ENCODE results near the gene YWHAQ. TPM values are rescaled to one million over a fixed set of nuclear protein-coding genes. Genes with fewer than 3 reads are reported as not detected.

Gene YWHAQ
- total RNA-seq (100 to 1,000 TPM; 179 to 273 (median 229) TPM), polyA plus RNA-seq (100 to 1,000 TPM; 179 to 240 (median 201) TPM)

GRCh38 chr2:9630736-9631552 is at the start of gene YWHAQ:
Gene YWHAQ, minus strand, starts transcription at chr2:9630997. Its CDS starts 545 bp downstream, at chr2:9630452.
- peak; percentile 100 for DNase-seq
- peak within 1 kb of the TSS; percentile 95 to 98 (median 98) for H3K27ac ChIP-seq
- intact Hi-C loops (cut with DNase I) = loop anchor here (2.0 to 10.0 kb wide), 3 partner anchors 76 to 414 kb away; partner anchors contain the start of genes ADAM17, IAH1 and KLF11
- peaks cover 0 to 43% (median 40%) of the 10 kb centered on the region in 4 donors for H3K4me1 ChIP-seq
- H3K36me3 ChIP-seq = peaks cover 0 to 19% (median 0%) of the 10 kb centered on the region in 4 donors
- TF ChIP-seq POLR2AphosphoS5 (IDR thresholded peaks at IDR 0.05) = peak; percentile 98 to 100 (median 98)
- no peak for TF ChIP-seq CTCF (IDR thresholded peaks at IDR 0.05)
- peak in 2 of 4 donors; percentile 43 to 62 for TF ChIP-seq EP300 (IDR thresholded peaks at IDR 0.05)
- TF ChIP-seq POLR2A (IDR thresholded peaks at IDR 0.05) = peak; percentile 85 to 91
- H3K4me3 ChIP-seq = peak within 1 kb of the TSS; percentile 71 to 88 (median 82)
- no peaks in the 10 kb centered on the region for H3K9me3 ChIP-seq
- WGBS, 2 donors = 1% methylated on average over 84 of the region's 84 CpGs
- H3K27me3 ChIP-seq = no peaks in the 10 kb centered on the region

- 98% methylated on average over 2 of the region's 2 CpGs for WGBS, 2 donors
Observed at GRCh38 chr2:9680082-9680481, 49.3 kb upstream of the YWHAQ start.

GRCh38 chr2:9679218-9679617 is 48.4 kb upstream of the YWHAQ start:
- no peaks in the 10 kb centered on the region for H3K27me3 ChIP-seq
- TF ChIP-seq POLR2A (IDR thresholded peaks at IDR 0.05) = no peak
- no peak for TF ChIP-seq CTCF (IDR thresholded peaks at IDR 0.05)
- no peak for TF ChIP-seq EP300 (IDR thresholded peaks at IDR 0.05)
- TF ChIP-seq POLR2AphosphoS5 (IDR thresholded peaks at IDR 0.05) = no peak
- DNase-seq = no peak
- intact Hi-C loops (cut with DNase I) = no loop called here
- H3K9me3 ChIP-seq = no peaks in the 10 kb centered on the region
- H3K4me1 ChIP-seq = peaks cover 0 to 11% (median 0%) of the 10 kb centered on the region in 4 donors
- no peaks in the 10 kb centered on the region for H3K36me3 ChIP-seq
- no peak overlapping the region for H3K27ac ChIP-seq
- H3K4me3 ChIP-seq = no peak overlapping the region
- WGBS, 2 donors = 94 to 95% methylated on average over 2 of the region's 2 CpGs

More at GRCh38 chr2:9680082-9680481, 49.3 kb upstream of the YWHAQ start:
- Histone ChIP-seq H3K4me1 (peaks cover 0 to 11% (median 0%) of the 10 kb centered on the region in 4 donors), H3K9me3 (no peaks in the 10 kb centered on the region), H3K4me3 (no peak overlapping the region), H3K27me3 (no peaks in the 10 kb centered on the region), H3K36me3 (no peaks in the 10 kb centered on the region), H3K27ac (no peak overlapping the region)
- intact Hi-C loops (cut with DNase I) = no loop called here
- DNase-seq = no peak
- no peak for TF ChIP-seq EP300 (IDR thresholded peaks at IDR 0.05)
- TF ChIP-seq POLR2AphosphoS5 (IDR thresholded peaks at IDR 0.05) = no peak
- TF ChIP-seq POLR2A (IDR thresholded peaks at IDR 0.05) = no peak
- no peak for TF ChIP-seq CTCF (IDR thresholded peaks at IDR 0.05)

- 85 to 90% methylated on average over 10 of the region's 10 CpGs for WGBS, 2 donors
- no peaks in the 10 kb centered on the region for H3K27me3 ChIP-seq
- H3K27ac ChIP-seq = no peak overlapping the region
- H3K36me3 ChIP-seq = no peaks in the 10 kb centered on the region
- H3K9me3 ChIP-seq = no peaks in the 10 kb centered on the region
- TF ChIP-seq POLR2A (IDR thresholded peaks at IDR 0.05) (no peak), POLR2AphosphoS5 (IDR thresholded peaks at IDR 0.05) (no peak), CTCF (IDR thresholded peaks at IDR 0.05) (no peak), EP300 (IDR thresholded peaks at IDR 0.05) (no peak)
- H3K4me1 ChIP-seq = peaks cover 0 to 11% (median 0%) of the 10 kb centered on the region in 4 donors
- intact Hi-C loops (cut with DNase I) = no loop called here
- no peak overlapping the region for H3K4me3 ChIP-seq
- DNase-seq = no peak
Observed at GRCh38 chr2:9678544-9678943, 47.7 kb upstream of the YWHAQ start.
